ENCODE results near the gene MED16. TPM values are rescaled to one million over a fixed set of nuclear protein-coding genes. Genes with fewer than 3 reads are reported as not detected.
A peak's percentile ranks its signal among the peaks of the same experiment; 100 is the strongest.

The MED16 gene
- total and polyA plus RNA-seq, 2 of the 13 experiments (the other 11 are each of a cell fraction or from before 2014, with no cell fraction given), result 13.3 to 14.8 TPM

DNA sequence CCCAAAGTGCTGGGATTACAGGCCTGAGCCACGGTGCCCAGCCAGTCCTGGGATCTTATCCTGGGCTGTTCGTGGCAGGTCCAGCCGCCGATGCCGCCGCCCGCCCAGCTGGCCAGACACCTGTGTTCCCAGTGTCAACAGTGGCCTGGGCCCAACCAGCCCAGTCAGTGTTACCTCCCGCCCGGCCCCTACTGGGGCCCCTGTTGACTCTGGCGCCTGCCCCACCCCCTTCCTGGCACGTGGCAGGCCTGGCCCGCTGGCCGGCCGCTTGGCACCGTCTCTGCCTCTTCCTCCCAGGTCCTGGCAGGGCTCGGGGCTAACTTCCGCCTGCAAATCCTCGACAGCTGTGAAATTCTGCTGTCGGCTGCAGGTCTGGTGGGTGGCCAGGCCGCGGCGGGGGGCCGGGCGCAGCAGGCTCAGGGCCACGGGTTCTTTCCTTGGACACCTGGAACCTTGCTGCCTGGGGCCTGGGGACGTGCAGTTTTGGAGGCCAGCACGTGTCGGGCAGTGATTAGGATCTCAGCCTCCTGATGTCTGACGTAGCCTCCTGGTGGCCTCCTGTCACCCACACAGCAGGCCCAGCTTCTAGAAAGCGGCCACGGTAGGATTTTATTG, 42.0 kb upstream of the MED16 start (continued):
- TF ChIP-seq XRCC5 (optimal IDR thresholded peaks at IDR 0.05; ENCODE audit: low read length) (no peak), ZNF780A (CRISPR knock-in tag; IDR thresholded peaks at IDR 0.05) (no peak), ZNF557 (CRISPR knock-in tag; IDR thresholded peaks at IDR 0.05) (0 out of 2 replicates have a peak, but pooled peaks have one; percentile 66), ZNF333 (CRISPR knock-in tag; IDR thresholded peaks at IDR 0.05; ENCODE audit: borderline replicate concordance) (peak; percentile 66; the same call in 1 of the 2 replicates), ZSCAN20 (CRISPR knock-in tag; IDR thresholded peaks at IDR 0.05; ENCODE audit: borderline replicate concordance) (no peak; the same call in 1 of the 2 replicates), ELF4 (CRISPR knock-in tag; IDR thresholded peaks at IDR 0.05; ENCODE audit: borderline replicate concordance) (no peak), RBFOX2 (IDR thresholded peaks at IDR 0.05; ENCODE audit: low read depth, low read length) (peak; percentile 89), HDAC6 (IDR thresholded peaks at IDR 0.05; ENCODE audit: low read depth, low read length) (no peak), ZSCAN31 (CRISPR knock-in tag; IDR thresholded peaks at IDR 0.05; ENCODE audit: low read depth) (peak; percentile 70; the same call in 1 of the 2 replicates)
- TF ChIP-seq, protein P1, sequence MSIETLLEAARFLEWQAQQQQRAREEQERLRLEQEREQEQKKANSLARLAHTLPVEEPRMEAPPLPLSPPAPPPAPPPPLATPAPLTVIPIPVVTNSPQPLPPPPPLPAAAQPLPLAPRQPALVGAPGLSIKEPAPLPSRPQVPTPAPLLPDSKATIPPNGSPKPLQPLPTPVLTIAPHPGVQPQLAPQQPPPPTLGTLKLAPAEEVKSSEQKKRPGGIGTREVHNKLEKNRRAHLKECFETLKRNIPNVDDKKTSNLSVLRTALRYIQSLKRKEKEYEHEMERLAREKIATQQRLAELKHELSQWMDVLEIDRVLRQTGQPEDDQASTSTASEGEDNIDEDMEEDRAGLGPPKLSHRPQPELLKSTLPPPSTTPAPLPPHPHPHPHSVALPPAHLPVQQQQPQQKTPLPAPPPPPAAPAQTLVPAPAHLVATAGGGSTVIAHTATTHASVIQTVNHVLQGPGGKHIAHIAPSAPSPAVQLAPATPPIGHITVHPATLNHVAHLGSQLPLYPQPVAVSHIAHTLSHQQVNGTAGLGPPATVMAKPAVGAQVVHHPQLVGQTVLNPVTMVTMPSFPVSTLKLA (IDR thresholded peaks at IDR 0.05), result peak; percentile 90
- TF ChIP-seq, protein P2, sequence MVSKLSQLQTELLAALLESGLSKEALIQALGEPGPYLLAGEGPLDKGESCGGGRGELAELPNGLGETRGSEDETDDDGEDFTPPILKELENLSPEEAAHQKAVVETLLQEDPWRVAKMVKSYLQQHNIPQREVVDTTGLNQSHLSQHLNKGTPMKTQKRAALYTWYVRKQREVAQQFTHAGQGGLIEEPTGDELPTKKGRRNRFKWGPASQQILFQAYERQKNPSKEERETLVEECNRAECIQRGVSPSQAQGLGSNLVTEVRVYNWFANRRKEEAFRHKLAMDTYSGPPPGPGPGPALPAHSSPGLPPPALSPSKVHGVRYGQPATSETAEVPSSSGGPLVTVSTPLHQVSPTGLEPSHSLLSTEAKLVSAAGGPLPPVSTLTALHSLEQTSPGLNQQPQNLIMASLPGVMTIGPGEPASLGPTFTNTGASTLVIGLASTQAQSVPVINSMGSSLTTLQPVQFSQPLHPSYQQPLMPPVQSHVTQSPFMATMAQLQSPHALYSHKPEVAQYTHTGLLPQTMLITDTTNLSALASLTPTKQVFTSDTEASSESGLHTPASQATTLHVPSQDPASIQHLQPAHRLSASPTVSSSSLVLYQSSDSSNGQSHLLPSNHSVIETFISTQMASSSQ (IDR thresholded peaks at IDR 0.05; ENCODE audit: low read depth), result no peak
- TF ChIP-seq, protein P2 (CRISPR knock-in tag; IDR thresholded peaks at IDR 0.05; ENCODE audit: borderline replicate concordance), result peak; percentile 77; the same call in 1 of the 2 replicates
- TF ChIP-seq, protein P3, sequence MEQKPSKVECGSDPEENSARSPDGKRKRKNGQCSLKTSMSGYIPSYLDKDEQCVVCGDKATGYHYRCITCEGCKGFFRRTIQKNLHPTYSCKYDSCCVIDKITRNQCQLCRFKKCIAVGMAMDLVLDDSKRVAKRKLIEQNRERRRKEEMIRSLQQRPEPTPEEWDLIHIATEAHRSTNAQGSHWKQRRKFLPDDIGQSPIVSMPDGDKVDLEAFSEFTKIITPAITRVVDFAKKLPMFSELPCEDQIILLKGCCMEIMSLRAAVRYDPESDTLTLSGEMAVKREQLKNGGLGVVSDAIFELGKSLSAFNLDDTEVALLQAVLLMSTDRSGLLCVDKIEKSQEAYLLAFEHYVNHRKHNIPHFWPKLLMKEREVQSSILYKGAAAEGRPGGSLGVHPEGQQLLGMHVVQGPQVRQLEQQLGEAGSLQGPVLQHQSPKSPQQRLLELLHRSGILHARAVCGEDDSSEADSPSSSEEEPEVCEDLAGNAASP (CRISPR knock-in tag; IDR thresholded peaks at IDR 0.05; ENCODE audit: borderline replicate concordance), result peak; percentile 87
- TF ChIP-seq, protein P4, sequence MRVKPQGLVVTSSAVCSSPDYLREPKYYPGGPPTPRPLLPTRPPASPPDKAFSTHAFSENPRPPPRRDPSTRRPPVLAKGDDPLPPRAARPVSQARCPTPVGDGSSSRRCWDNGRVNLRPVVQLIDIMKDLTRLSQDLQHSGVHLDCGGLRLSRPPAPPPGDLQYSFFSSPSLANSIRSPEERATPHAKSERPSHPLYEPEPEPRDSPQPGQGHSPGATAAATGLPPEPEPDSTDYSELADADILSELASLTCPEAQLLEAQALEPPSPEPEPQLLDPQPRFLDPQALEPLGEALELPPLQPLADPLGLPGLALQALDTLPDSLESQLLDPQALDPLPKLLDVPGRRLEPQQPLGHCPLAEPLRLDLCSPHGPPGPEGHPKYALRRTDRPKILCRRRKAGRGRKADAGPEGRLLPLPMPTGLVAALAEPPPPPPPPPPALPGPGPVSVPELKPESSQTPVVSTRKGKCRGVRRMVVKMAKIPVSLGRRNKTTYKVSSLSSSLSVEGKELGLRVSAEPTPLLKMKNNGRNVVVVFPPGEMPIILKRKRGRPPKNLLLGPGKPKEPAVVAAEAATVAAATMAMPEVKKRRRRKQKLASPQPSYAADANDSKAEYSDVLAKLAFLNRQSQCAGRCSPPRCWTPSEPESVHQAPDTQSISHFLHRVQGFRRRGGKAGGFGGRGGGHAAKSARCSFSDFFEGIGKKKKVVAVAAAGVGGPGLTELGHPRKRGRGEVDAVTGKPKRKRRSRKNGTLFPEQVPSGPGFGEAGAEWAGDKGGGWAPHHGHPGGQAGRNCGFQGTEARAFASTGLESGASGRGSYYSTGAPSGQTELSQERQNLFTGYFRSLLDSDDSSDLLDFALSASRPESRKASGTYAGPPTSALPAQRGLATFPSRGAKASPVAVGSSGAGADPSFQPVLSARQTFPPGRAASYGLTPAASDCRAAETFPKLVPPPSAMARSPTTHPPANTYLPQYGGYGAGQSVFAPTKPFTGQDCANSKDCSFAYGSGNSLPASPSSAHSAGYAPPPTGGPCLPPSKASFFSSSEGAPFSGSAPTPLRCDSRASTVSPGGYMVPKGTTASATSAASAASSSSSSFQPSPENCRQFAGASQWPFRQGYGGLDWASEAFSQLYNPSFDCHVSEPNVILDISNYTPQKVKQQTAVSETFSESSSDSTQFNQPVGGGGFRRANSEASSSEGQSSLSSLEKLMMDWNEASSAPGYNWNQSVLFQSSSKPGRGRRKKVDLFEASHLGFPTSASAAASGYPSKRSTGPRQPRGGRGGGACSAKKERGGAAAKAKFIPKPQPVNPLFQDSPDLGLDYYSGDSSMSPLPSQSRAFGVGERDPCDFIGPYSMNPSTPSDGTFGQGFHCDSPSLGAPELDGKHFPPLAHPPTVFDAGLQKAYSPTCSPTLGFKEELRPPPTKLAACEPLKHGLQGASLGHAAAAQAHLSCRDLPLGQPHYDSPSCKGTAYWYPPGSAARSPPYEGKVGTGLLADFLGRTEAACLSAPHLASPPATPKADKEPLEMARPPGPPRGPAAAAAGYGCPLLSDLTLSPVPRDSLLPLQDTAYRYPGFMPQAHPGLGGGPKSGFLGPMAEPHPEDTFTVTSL (CRISPR knock-in tag; IDR thresholded peaks at IDR 0.05; ENCODE audit: borderline replicate concordance), result peak; percentile 19; the same call in 1 of the 2 replicates
